Chondrocyte (in vitro differentiated cells): ENCODE results near the gene PCSK7. TPM values are rescaled to one million over a fixed set of nuclear protein-coding genes. Genes with fewer than 3 reads are reported as not detected.
"Not testable (repeated sequence)": the region's sequence is repeated elsewhere in the genome, so short reads cannot be mapped to it uniquely, and the experiment has no call there.

Source experiments
- DNase-seq: peaks from one replicate; pipeline ENCODE4 v3.0.0; 2021; ENCODE audit warnings: mixed read lengths, low spot score
- H3K27ac Mint-ChIP-seq: one replicate; pipeline ENCODE4 v1.8.0; 2021; ENCODE audit warnings: mild to moderate bottlenecking, moderate library complexity, mixed read lengths; ENCODE audit not compliant: unreplicated experiment
- H3K27me3 Mint-ChIP-seq: 2 replicates; pipeline ENCODE4 v1.8.0; 2021; ENCODE audit warnings: low read depth, mixed read lengths
- H3K36me3 Mint-ChIP-seq: 2 replicates; pipeline ENCODE4 v1.8.0; 2021; ENCODE audit warnings: low read depth, mixed read lengths
- H3K4me1 Mint-ChIP-seq: 2 replicates; pipeline ENCODE4 v1.8.0; 2021; ENCODE audit warnings: low read depth, mild to moderate bottlenecking, mixed read lengths
- H3K4me3 Mint-ChIP-seq: one replicate; pipeline ENCODE4 v1.8.0; 2021; ENCODE audit warnings: mild to moderate bottlenecking, moderate library complexity, mixed read lengths; ENCODE audit not compliant: unreplicated experiment
- H3K9me3 Mint-ChIP-seq: 2 replicates; pipeline ENCODE4 v1.8.0; 2021; ENCODE audit warnings: low read depth, mixed read lengths
- CTCF ChIP-seq: fragments of 200-600 bp; sonication (generic); IDR thresholded peaks from 2 replicates; pipeline ENCODE4 v1.5.0; 2021; ENCODE audit warnings: antibody characterized with exemption, mild to moderate bottlenecking, moderate library complexity
- long read RNA-seq: library from polyadenylated mRNA; stranded (forward); transcript quantifications from one replicate; pipeline ENCODE4 v2.0.0, GENCODE V29; 2021
- total RNA-seq: library from RNA; stranded (reverse); gene quantifications from 3 replicates; pipeline ENCODE4 v1.2.1, GENCODE V29; 2021

Gene PCSK7
- total RNA-seq = 42.8 to 71.0 TPM (median 43.0 TPM) in 3 replicates
- long read RNA-seq, full-length matches to known transcripts = 57 of 95 reads
- long read RNA-seq, partial matches to known transcripts = 22 of 95 reads
- long read RNA-seq, other reads (novel, unspliced or antisense) = 16 of 95 reads

- Mint-ChIP-seq H3K36me3 (peaks cover 12% of the 10 kb centered on the region), H3K27me3 (no peaks in the 10 kb centered on the region), H3K4me1 (peaks cover 38% of the 10 kb centered on the region), H3K27ac (peak within 1 kb of the TSS; percentile 99), H3K9me3 (no peaks in the 10 kb centered on the region), H3K4me3 (peak within 1 kb of the TSS; percentile 98)
- DNase-seq = no peak
- no peak for TF ChIP-seq CTCF
Measured at GRCh38 chr11:117231842-117232091, at the start of gene PCSK7. Gene PCSK7, minus strand, starts transcription at chr11:117232073. Its CDS starts 2,229 bp downstream, at chr11:117229844.

- Mint-ChIP-seq H3K36me3 (peaks cover 20% of the 10 kb centered on the region), H3K4me1 (peaks cover 22% of the 10 kb centered on the region), H3K27ac (peak overlapping the region; percentile 87), H3K27me3 (no peaks in the 10 kb centered on the region), H3K4me3 (peak overlapping the region; percentile 28), H3K9me3 (no peaks in the 10 kb centered on the region)
- no peak for DNase-seq
- no peak for TF ChIP-seq CTCF
Measured at GRCh38 chr11:117281159-117281558, 49.3 kb upstream of the PCSK7 start.

- peaks cover 28% of the 10 kb centered on the region for H3K36me3 Mint-ChIP-seq
- TF ChIP-seq CTCF = no peak
Measured at GRCh38 chr11:117279711-117280376, 48.0 kb upstream of the PCSK7 start.

GRCh38 chr11:117278347-117278746 lies 46.5 kb upstream of the PCSK7 start:
- no peaks in the 10 kb centered on the region for H3K27me3 Mint-ChIP-seq
- no peak for TF ChIP-seq CTCF
- peaks cover 3% of the 10 kb centered on the region for H3K9me3 Mint-ChIP-seq
- H3K36me3 Mint-ChIP-seq = peaks cover 33% of the 10 kb centered on the region
- peaks cover 30% of the 10 kb centered on the region for H3K4me1 Mint-ChIP-seq
- H3K27ac Mint-ChIP-seq = no peak overlapping the region
- DNase-seq = no peak
- no peak overlapping the region for H3K4me3 Mint-ChIP-seq

More at GRCh38 chr11:117279711-117280376, 48.0 kb upstream of the PCSK7 start:
- peaks cover 22% of the 10 kb centered on the region for H3K4me1 Mint-ChIP-seq
- no peak overlapping the region for H3K4me3 Mint-ChIP-seq
- DNase-seq = no peak
- H3K27me3 Mint-ChIP-seq = no peaks in the 10 kb centered on the region
- H3K9me3 Mint-ChIP-seq = no peaks in the 10 kb centered on the region
- H3K27ac Mint-ChIP-seq = peak overlapping the region; percentile 15

GRCh38 chr11:117273550-117274289 lies 41.8 kb upstream of the PCSK7 start:
- H3K9me3 Mint-ChIP-seq = peaks cover 7% of the 10 kb centered on the region
- no peaks in the 10 kb centered on the region for H3K27me3 Mint-ChIP-seq
- peak overlapping the region; percentile 64 for H3K27ac Mint-ChIP-seq
- no peak overlapping the region for H3K4me3 Mint-ChIP-seq
- peaks cover 9% of the 10 kb centered on the region for H3K4me1 Mint-ChIP-seq
- no peak for TF ChIP-seq CTCF
- DNase-seq = no peak
- peaks cover 18% of the 10 kb centered on the region for H3K36me3 Mint-ChIP-seq

- H3K27ac Mint-ChIP-seq, H3K4me1 Mint-ChIP-seq, H3K27me3 Mint-ChIP-seq, H3K4me3 Mint-ChIP-seq, H3K9me3 Mint-ChIP-seq, DNase-seq: not testable (repeated sequence)
- H3K36me3 Mint-ChIP-seq = peaks cover 19% of the 10 kb centered on the region
Measured at GRCh38 chr11:117272175-117272574, 40.3 kb upstream of the PCSK7 start.
